ENCODE data around the gene BAZ2B.
"Not testable (repeated sequence)": the region's sequence is repeated elsewhere in the genome, so short reads cannot be mapped to it uniquely, and the experiment has no call there.

BAZ2B gene

DNA sequence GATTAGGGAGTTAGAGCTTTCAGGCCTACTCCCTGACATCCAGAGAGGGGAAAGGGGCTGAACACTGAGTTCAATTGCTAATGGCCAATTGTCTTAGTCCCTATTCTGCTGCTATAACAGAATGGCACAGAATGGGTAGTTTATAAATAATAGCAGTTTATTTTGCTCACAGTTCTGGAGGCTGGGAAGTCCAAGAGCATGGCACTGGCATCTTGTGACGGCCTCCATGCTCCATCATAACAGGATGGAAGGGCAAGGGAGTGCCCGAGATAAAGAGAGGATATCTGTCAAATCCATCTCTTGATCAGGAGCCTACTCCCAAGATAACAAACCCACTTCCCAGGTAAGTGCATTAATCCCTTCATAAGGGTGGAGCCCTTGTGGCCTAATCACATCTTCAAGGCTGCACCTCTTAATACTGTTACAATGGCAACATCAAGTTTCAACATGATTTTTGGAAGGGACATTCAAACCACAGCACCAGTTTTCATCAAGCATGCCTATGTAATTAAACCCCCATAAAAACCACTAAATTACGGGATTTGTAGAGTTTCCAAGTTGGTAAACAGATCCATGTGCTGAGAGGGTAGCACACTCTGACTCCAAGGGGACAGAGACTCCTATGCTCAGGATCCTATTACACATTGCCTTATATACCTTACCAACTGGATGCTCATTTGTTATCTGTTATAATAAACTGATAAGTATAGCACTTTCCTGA, 44.6 kb downstream of the BAZ2B start:
- DNase-seq: no peak

DNA sequence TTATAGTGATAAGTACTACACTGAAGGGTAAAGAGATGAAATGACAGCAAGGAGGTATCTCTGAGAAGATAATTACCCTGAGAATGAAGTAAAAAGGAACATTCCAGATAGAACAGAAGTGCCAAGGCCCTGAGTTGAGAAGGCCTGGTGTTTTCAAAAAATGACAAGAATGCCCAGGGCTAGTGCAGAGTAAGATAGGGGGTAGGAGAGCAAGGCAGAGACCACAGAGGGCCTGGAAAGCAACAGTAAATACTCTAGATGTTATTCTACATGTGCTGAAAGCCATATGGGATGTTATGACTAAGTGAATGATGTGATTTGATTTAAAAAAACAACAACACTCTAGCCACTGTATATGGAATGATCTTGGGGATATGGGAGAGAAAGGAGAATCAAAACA, 52.3 kb downstream of the BAZ2B start:
- no peak for DNase-seq

DNA sequence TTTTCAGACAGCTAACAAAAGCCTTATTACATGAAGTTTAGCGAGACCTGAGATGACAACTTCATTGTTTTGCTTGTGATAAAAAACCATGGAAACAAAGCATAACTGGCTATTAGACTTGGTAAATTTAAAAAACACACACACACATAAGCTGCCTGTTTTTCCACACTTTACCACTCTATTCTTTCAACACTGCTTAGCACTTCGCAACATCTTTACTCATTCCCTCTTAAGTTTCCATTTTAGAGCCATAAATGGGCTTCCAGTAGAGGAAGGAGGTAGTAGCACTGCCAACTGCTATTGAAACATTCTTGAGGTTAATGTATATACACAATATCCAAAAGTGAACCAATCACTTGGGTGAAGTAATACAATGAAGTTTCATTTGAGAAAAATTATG, 54.1 kb downstream of the BAZ2B start:
- DNase-seq: no peak

DNA sequence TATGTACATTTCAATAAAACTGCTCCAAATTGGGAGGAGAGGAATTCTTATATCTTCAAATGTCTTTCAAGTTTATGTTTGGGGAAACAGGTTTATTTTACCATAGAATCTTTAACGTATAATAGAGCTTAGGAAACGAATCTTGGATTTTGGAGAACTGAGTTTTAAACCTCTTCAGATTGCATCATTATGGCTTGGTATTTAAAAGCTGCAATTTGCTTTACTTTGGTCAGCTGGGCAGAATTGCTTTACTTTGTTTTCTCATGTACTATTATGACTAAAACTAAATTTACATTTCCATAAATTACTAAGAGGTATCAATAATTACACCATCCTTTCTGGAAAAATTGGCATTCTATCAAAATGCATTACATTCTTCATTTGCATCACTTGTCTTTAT, 54.6 kb downstream of the BAZ2B start:
- DNase-seq: no peak

GRCh38 chr2:159561242-159561641, 55.1 kb downstream of the BAZ2B start:
- no peak for DNase-seq

- no peak for DNase-seq
Measured at GRCh38 chr2:159559034-159559433, 57.3 kb downstream of the BAZ2B start.

DNA sequence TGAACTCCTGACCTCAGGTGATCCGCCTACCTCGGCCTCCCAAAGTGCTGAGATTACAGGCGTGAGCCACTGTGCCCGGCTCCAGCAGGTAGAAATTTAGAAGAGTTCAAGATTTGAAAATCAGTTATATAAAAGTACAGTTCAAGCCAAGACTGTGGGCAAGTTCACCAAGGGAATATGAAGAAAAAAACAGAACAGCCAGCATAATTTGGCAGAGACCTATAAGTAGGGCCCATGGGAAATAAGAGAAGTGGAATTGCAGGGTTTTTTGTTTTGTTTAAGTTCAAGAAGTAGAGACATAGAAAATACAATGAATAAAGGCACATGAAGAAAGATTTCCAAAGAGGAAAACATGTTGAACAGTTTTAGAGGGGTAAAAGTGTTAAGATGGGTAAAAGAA, 57.9 kb downstream of the BAZ2B start:
- no peak for DNase-seq

DNA sequence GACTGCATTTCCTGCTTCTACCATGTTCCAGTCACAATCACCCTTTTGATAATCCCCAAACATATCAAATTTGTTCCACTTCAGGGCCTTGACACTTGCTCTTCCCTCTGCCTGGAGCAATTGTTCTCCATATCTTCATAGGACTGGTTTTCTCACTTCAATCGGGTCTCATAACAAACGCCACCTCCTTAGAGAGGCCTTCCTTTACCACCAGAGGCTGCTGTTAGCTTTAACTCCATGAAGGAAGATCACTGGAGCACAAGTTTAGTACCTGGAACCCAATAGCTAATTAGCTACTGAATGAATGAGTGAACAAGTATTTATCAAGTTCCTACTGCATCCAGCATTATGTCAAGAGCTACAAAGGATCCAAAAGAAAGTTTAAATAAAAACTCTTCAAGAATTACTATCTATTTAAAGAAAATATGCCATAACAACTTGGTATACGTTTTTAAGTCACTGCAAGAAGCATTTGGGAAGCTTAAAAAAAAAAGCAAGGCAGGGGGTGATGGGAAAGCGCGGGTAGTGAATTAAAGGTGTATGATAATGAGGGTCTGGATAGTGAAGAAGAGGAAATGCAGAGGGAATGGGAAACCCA, 58.8 kb downstream of the BAZ2B start:
- DNase-seq: peak; percentile 20

DNA sequence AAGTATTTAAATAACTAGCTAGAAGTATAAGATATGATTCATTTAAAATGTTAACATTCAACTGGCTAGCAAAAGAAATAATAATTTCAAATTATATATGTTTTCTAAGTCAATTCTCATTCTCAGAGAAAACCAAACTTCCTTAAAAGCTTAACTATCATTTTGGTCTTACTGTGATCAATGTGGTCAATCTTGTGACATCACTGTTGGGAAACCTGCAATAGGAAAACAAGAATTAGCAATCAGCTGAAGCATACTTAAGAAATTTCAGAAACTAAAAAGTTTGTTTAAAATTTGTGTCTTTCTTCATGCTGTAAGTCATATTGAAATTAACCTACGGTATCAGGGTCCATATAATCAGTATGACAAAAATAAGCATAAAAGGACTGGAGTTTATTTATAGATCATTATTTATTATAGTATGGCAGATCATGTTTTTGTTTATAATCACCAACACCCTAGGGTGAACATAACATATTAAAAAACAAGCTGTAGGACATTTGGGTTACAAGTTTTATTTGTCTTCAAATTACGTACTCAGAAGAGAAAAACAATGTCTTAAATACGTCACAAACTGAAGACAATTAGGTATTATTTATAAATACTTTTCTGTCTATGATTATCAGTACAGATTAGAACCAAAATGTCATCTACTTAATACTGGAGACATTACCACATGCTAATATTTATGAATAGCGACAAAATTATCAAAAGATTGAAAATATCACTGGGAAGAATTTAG, 60.5 kb downstream of the BAZ2B start:
- DNase-seq: peak; percentile 20

DNA sequence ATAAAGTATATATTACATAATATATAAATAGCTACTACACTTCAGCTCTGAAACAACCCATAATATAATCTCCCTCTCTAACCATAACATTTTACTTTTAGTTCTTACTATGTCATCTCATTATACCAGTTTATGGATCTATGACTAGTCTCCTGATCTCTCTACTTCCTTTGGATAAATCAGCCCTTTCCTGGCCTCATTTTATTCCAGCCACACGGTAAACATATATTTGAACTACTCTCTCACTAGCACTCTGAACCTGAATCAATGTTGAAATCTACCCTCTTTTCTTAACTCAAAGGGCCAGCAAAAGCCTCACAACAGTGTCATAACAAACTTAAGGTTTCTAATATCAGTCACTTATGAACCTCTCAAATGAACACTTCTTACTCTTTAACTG, 62.6 kb downstream of the BAZ2B start:
- DNase-seq: peak; percentile 54

DNA sequence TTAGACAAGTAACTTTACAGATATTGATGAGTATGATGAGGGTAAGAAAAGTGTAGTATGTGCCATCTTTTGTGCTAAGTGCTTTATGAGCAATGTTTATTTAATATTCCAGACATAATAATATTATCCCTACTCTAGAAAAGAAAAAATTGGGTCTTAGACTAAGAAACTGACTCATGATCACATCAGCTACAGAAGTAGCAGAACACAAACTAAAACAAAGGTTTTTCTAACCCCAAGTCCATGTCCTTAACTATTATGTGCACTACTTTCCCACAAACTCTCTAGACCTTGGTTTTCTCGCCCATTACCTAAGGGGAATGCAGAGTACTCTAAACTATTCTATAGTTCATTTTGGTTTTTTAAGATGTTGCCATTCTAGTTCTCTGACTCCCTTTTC, 64.5 kb downstream of the BAZ2B start:
- no peak for DNase-seq

- DNase-seq: no peak
Measured at GRCh38 chr2:159550231-159550630, 66.1 kb downstream of the BAZ2B start.

DNA sequence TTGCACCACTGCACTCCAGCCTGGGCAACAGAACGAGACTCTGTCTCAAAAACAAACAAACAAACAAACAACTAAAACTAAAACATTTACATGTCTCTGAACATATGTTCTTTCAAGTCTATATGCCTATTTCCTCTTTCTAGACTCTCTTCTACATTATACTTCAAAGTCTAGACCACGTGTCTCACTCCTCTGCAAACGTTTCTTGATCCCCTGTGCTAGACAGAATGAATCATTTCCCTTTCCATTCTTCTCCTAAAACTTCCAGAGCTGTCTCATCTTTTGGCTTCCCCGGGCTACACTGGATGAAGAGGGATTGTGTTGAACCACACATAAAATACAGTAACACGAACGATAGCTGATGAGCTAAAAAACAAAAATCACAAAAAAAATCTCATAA, 67.1 kb downstream of the BAZ2B start:
- DNase-seq: peak; percentile 19

DNA sequence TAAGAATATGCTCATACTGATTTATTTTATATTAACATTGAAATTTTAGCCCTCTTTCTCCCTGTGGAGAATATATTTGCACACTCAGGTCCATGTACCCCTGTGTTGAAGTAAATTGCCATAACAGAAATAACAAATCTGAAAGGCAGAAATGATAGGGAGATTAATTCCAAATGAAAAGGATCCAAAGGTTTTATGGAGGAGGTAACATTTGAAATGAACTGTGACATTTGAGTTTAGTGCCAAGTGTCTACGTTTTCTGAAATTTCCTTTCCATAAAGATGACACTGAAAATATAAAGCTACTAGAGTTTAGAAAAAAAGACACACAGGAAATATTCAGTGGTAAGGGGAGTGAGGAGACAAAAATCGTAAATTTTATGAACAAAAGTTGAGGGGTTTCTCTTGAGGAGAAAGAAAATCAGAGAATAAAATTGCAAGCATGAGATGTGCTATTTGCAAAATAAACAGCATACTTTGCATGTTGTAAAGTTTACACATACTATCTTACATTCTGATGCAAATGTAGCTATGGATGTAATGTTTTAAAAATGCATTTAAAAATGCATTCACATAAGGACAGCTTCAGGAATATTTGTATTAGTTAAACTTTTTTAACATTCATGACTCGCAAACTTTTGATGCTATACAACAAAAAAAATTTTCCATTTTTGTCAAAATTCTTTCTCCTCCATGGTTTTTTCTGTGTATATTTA, 69.5 kb downstream of the BAZ2B start:
- no peak for DNase-seq

- DNase-seq: peak; percentile 31
Measured at GRCh38 chr2:159546039-159546438, 70.3 kb downstream of the BAZ2B start.

DNA sequence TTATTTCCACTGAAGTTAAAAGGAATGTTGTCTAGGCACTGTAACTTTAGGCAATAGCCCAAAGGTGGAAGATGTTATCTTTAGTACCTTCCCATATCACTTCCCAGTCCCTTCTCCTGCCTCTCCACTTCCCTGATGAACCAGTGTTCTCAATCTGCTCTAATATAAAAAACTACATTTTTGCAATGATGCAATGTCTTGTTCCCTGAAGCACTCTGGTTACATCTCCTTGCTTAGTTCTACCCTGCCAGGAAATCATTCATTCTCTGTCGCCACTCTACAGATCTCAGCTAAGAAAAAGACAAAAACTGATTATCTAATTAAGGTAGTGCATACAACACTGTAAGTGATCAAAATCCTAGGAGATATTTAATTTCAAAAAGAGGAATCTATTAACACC, 71.3 kb downstream of the BAZ2B start:
- DNase-seq: no peak

DNA sequence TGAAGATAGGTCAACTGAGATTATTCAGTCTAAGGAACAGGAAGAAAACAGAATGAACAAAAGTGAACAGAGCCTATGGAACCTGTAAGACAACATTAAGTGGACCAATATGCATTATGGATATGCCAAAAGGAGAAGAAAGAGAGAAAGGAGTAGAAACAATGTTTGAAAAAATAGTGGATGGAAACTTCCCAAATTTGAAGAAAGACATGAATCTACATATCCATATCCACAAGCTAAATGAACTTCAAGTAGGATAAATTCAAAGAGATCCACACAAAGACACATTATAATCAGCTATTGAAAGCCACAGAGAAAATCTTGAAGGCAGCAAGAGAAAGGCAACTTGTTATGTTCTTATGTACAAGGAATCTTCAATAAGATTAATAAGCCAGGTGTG, 74.2 kb downstream of the BAZ2B start:
- no peak for DNase-seq

DNA sequence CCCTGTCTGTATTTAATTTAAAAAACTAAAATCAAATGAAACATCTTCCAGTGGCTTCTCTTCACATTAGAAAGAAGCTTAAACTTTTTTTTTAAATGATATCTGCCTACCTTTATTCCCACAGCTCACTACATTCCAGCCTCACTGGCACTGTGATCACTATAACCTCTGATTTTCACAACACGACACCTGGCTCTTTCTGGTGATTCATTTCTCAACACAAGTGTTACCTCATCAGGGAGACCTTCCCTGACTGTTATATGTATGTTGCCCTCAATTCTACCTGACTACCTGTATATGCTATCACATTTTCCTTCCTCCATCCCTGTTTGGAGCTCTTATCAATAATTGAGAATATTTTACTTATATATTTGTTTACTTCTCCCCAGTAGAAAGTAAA, 76.6 kb downstream of the BAZ2B start:
- DNase-seq: no peak

DNA sequence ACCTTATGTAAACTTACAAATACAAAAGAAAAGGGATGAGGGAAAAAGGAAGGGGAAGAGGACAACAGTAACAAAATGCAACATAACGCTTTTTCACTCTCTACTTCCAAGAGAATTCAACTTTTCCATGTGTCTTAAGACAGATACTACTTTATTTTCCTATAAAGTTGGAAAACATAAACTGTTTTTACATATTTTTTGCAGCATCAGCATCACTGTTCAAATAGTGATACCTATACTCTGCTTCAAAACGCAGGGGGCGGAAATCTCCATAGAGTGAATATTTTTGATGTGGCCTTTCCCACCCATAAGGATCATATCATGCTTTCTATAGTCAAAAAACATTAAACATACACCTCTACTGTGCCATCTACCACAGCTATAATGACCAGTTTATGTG, 77.5 kb downstream of the BAZ2B start:
- DNase-seq: no peak

DNA sequence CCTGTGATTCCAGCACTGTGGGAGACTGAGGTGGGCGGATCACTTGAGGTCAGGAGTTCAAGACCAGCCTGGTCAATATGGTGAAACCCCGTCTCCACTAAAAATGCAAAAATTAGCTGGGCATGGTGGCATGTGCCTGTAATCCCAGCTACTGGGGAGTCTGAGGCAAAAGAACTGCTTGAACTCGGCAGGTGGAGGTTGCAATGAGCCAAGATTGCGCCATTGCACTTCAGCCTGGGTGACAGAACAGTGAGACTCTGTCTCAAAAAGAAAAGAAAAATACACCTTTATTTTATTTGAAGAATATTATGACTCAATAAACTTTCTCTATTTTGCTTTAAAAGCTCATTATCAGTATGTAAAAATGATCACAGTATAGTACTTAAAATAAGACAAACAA, 81.1 kb downstream of the BAZ2B start:
- not testable (repeated sequence) for DNase-seq

- no peak for DNase-seq
Measured at GRCh38 chr2:159531475-159531874, 84.9 kb downstream of the BAZ2B start.

DNA sequence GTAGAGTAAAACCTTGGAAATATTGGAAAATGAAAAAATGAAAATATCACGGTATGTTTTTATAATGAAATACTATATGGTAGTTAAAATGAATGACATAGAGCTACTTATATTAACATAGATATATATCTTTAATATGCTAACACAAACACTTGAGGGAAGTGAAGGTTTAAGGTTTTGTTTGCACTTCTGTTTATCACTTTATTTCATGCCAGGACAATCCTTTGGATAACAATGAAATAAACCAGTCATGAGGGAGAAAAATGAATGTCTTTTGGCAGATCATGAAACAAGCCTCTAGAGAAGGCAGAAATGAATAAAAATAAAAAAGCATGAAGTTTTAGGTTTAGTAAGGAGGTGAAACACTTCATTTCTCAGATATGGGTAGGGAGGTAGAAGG, 89.9 kb downstream of the BAZ2B start:
- DNase-seq: no peak

- no peak for DNase-seq
Measured at GRCh38 chr2:159525012-159525411, 91.3 kb downstream of the BAZ2B start.

GRCh38 chr2:159521272-159521671, 95.1 kb downstream of the BAZ2B start:
- DNase-seq: no peak
